ENCODE measurements around the gene HECTD4. TPM values are rescaled to one million over a fixed set of nuclear protein-coding genes. Genes with fewer than 3 reads are reported as not detected.

HECTD4 gene
- total and polyA plus RNA-seq, 11 donors: 6.3 to 30.7 (median 23.1) TPM

- no peak overlapping the region for H3K4me3 ChIP-seq
- no peaks in the 10 kb centered on the region for H3K27me3 ChIP-seq
- DNase-seq: no peak
- intact Hi-C loops (cut with DNase I): loop anchor here in 6 of 10 donors (5.0 to 10.0 kb wide), 2 partner anchors 84 to 96 kb away; partner anchors contain the start of gene HECTD4 (in 5 of the 6)
- H3K27ac ChIP-seq: no peak overlapping the region
- no peak for ATAC-seq
- H3K4me1 ChIP-seq: peaks cover 0 to 20% (median 8%) of the 10 kb centered on the region in 12 donors
- WGBS, 4 donors: 100% methylated on average over 1 of the region's 1 CpG
- H3K36me3 ChIP-seq: peaks cover 0 to 12% (median 5%) of the 10 kb centered on the region in 9 donors
- H3K9me3 ChIP-seq: peaks cover 0 to 20% (median 9%) of the 10 kb centered on the region in 12 donors
- TF ChIP-seq POLR2A (IDR thresholded peaks at IDR 0.05) (no peak), CTCF (IDR thresholded peaks at IDR 0.05) (no peak)
Measured at GRCh38 chr12:112288638-112289037, 93.6 kb downstream of the HECTD4 start.

- Histone ChIP-seq H3K36me3 (peaks cover 0 to 12% (median 0%) of the 10 kb centered on the region in 9 donors), H3K4me3 (no peak overlapping the region), H3K9me3 (peaks cover 0 to 20% (median 9%) of the 10 kb centered on the region in 12 donors), H3K27ac (no peak overlapping the region), H3K27me3 (no peaks in the 10 kb centered on the region), H3K4me1 (peaks cover 0 to 26% (median 11%) of the 10 kb centered on the region in 12 donors)
- intact Hi-C loops (cut with DNase I): loop anchor here in 6 of 10 donors (5.0 to 10.0 kb wide), 2 partner anchors 86 to 99 kb away; partner anchors contain the start of gene HECTD4 (in 5 of the 6)
- WGBS, 4 donors: 77 to 85% (median 80%) methylated on average over 5 of the region's 5 CpGs
- no peak for DNase-seq
- TF ChIP-seq CTCF (IDR thresholded peaks at IDR 0.05) (no peak), POLR2A (IDR thresholded peaks at IDR 0.05) (no peak)
- no peak for ATAC-seq
Measured at GRCh38 chr12:112285600-112286401, 96.4 kb downstream of the HECTD4 start.

- H3K27ac ChIP-seq: peak overlapping the region in 4 of 12 donors; percentile 2 to 48 (median 24)
- 51 to 62% (median 53%) methylated on average over 2 of the region's 2 CpGs for WGBS, 4 donors
- peak in 3 of 4 donors; percentile 72 to 75 (median 75) for ATAC-seq
- H3K36me3 ChIP-seq: peaks cover 0 to 11% (median 4%) of the 10 kb centered on the region in 9 donors
- H3K9me3 ChIP-seq: peaks cover 0 to 7% (median 2%) of the 10 kb centered on the region in 12 donors
- intact Hi-C loops (cut with DNase I): loop anchor here in 6 of 10 donors (5.0 to 10.0 kb wide), 2 partner anchors 101 to 104 kb away; partner anchors contain the start of gene HECTD4 (in 5 of the 6)
- DNase-seq: peak in 2 of 5 donors; percentile 9 to 33
- H3K27me3 ChIP-seq: no peaks in the 10 kb centered on the region
- H3K4me1 ChIP-seq: peaks cover 0 to 26% (median 11%) of the 10 kb centered on the region in 12 donors
- no peak overlapping the region for H3K4me3 ChIP-seq
- TF ChIP-seq POLR2A (IDR thresholded peaks at IDR 0.05): no peak
Measured at GRCh38 chr12:112283546-112283945, 98.7 kb downstream of the HECTD4 start.

DNA sequence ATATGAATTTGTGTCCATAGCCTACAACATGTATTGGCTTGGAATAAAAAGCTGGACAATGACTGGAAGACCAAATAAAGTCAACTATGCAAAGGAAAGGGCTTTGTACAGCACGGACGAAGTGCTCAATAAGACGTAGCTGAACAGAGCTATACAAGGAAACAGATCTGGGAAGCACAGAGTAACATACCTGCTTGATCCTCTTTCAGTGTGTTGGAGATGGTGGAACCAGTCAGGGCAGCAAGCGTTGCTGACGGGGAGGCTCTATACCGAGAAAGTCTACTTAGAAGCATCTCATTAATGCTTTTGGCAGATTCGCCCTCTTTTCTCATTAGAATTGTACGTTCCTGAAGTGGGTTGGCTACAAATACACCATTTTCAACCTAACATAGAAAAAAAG, 99.3 kb downstream of the HECTD4 start:
- ATAC-seq (no peak), DNase-seq (no peak)
- Histone ChIP-seq H3K27ac (peak overlapping the region in 2 of 12 donors; percentile 8 to 48), H3K27me3 (no peaks in the 10 kb centered on the region), H3K4me1 (peaks cover 0 to 26% (median 11%) of the 10 kb centered on the region in 12 donors), H3K4me3 (no peak overlapping the region), H3K9me3 (peaks cover 0 to under 1% (median 0%) of the 10 kb centered on the region in 12 donors), H3K36me3 (peaks cover 0 to 14% (median 10%) of the 10 kb centered on the region in 9 donors)
- no peak for TF ChIP-seq POLR2A (IDR thresholded peaks at IDR 0.05)
- no peak for TF ChIP-seq CTCF (IDR thresholded peaks at IDR 0.05)
- intact Hi-C loops (cut with DNase I): loop anchor here in 6 of 10 donors (5.0 to 10.0 kb wide), 2 partner anchors 102 to 104 kb away; partner anchors contain the start of gene HECTD4 (in 5 of the 6)
- 91 to 96% (median 93%) methylated on average over 8 of the region's 8 CpGs for WGBS, 4 donors
